Endometrial microvascular endothelial cells (primary cell): ENCODE measurements around the gene RELL1. TPM values are rescaled to one million over a fixed set of nuclear protein-coding genes. Genes with fewer than 3 reads are reported as not detected.

Source experiments
- in situ Hi-C: cut with HindIII; loops from 2 replicates; pipeline ENCODE4 v1.10.0; 2017; ENCODE audit warnings: low sequenced_read_pairs, low pct_unique_long_range_greater_than_20kb; ENCODE audit errors: inconsistent ontology term
- total RNA-seq: library from RNA; depleted of rRNA; stranded (reverse); fragments of >200 nt; gene quantifications from one replicate; pipeline ENCODE4 v1.2.3, GENCODE V29; 2015; ENCODE audit errors: inconsistent ontology term

The RELL1 gene
- total RNA-seq, 1 donor from 2014 or later = 214 TPM

DNA sequence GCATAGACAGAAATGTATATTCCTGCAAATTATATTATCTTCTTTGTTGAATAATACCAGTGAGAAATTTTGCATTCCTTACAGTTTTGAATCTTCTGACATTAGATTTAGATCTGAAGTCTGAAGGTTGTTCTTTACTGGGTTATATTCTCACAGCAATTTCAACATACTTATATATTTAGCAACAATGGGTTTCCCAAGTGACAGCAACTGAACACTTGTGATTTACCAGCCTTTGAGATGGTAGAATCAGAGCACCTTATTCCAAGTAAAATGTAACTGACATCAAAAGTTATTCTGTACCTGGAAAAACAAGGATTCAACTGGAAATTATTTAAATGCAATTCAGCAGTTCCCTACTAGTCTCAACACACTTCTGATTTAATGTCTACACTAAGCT is 66.0 kb downstream of the RELL1 start:
- in situ Hi-C loops = no loop called here

DNA sequence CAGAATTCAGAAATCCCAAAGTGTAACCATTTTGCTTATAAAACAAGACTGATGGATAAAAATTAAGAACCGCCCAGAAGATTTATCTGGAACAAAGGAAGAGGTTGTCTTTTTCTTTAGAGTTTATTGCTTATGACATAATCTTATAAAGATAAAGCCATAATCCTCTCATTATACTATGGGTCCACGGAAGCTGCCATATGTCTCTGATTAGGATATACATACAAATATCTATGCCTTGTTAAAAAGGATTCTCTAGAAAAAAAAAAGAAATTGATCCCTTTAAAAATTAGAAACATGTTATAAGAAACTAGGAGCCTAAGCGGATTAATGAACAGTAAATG is 70.5 kb downstream of the RELL1 start:
- in situ Hi-C loops = no loop called here

DNA sequence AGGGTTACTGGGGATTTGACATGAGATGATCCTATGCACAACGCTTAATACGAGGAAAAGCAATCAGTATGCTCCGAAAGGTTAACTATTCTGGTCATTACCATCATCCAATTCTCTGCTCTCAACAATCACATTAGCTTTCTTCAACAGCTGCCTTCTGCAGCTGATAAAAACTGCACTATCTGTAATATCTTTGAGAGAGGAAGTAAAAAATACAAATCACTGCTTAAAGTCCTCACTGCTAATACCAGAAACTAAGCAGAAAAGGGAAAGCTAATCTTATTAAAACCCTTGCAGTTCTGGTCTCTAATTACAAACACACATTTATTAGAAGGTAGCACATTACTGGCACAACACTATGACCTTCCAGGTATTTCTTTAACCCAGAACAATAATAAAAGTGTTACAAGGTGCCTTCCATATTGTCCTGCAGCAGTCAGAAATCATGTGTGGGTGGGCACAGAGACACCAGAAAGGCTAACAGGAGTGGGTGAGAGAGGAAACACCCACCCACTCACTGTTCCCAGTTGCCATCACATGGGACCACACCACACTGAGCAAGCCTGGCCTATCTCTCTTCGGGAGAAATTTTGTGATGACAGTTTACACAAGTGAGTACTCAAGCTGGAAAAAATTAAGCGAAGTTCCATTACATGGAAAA is 71.0 kb downstream of the RELL1 start:
- in situ Hi-C loops = no loop called here

DNA sequence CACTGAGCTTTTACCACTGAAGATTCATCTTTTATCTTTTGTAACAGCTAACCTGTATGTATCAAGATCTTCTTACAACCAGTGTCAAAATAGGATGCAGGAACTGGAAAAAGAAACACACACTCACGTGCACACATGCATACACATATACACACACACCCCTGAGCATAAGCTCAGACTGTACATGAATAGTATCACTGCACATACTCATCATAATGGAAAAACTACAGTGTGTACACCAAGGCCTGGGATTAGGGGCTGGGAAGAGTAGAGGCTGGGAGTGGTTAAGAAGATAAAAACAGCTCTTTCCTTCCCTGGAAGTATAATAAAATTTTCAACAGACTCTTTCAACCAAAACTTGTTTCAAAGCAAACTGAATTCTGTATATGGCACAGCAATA is 73.4 kb downstream of the RELL1 start:
- in situ Hi-C loops = no loop called here

DNA sequence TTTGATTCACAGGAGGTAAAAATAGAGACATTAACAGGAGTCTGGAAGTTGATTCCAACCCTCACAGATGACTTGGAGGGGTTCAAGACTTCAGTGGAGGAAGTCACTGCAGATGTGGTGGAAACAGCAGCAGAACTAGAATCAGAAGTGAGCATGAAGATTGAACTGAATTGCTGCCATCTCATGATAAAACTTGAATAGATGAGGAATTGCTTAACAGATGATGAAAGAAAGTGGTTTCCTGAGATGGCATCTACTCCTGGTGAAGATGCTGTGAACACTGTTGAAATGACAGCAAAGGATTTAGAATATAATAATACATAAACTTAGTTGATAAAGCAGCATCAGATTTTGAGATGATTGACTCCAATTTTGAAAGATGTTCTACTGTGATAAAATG is 76.5 kb downstream of the RELL1 start:
- in situ Hi-C loops = no loop called here

DNA sequence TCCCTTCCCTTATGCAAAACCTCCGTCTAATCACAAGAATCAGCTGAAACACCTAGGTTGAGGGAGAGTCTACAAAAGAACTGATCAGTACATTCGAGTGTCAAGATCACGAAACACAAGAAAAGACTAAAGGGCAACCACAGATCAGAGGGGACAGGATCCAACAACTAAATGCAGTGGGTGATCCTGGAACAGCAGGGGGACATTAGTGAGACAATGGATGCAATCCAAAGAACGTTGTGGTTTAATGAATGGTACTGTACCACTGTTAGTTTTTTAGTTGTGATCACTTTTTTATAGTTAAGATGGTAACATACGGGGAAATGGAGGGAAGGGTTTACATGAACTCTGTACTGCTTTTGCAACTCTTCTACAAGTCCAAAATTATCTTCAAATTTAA is 79.2 kb downstream of the RELL1 start:
- in situ Hi-C loops = no loop called here

GRCh38 chr4:37605843-37606565 is 80.2 kb downstream of the RELL1 start:
- in situ Hi-C loops = no loop called here

DNA sequence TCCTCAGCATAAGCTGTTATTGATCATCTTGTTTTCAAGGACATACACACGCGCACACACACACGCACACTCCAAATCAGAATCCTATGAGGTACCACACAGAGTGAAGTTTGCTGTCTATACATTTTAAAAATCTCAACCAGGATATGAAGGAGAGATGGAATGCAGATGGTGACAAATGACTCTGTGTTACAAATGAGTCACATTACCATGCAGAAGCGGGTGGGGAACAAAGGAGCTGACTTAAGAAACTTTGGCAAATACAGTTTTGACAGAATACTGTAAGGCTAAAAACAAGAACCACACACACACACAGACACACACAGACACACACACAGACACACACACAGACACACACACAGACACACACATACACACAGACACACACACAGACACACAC is 81.7 kb downstream of the RELL1 start:
- in situ Hi-C loops = no loop called here

- in situ Hi-C loops = no loop called here
Observed at GRCh38 chr4:37603711-37604110, 82.5 kb downstream of the RELL1 start.

DNA sequence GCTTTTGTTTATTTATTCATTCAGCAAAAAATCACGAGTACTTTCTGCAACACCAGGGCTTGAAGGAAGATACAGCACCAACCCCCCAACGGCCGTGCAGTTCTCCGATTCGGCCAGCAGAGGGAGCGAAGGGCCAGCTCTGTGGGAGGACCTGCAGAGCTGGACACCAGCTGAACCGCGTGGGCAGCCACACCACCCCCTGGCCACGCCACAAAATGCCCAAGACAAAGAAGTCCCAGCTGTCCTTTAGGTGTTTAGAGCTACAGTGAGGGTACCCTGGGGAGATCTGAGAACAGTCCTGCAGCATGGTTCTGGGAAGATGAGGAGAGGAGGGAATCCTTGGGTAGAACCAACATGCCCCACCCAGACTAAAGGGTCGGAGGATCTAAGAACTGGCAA is 83.1 kb downstream of the RELL1 start:
- in situ Hi-C loops = no loop called here

- in situ Hi-C loops = no loop called here
Observed at GRCh38 chr4:37602454-37603069, 83.6 kb downstream of the RELL1 start.

DNA sequence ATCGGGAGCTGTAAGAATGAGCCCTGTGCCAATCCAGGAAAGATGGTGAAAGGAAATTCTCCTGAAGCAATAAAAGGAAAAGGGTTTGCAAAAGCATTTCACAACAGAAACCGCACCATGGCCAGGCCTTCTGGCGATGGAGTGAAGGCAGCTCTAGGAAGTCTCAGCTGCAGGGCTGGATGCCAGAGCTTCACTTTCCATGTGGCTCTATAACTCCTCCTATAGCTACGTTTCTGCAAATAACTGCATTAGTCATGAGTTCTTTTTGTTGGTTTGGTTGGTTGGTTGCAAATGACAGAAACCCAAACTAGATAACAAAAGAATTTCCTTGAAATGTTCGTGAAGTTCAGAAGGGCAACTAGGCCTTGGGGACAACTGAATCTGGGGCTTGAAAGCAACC is 84.6 kb downstream of the RELL1 start:
- in situ Hi-C loops = no loop called here

GRCh38 chr4:37599092-37599790 is 86.9 kb downstream of the RELL1 start:
- in situ Hi-C loops = no loop called here

DNA sequence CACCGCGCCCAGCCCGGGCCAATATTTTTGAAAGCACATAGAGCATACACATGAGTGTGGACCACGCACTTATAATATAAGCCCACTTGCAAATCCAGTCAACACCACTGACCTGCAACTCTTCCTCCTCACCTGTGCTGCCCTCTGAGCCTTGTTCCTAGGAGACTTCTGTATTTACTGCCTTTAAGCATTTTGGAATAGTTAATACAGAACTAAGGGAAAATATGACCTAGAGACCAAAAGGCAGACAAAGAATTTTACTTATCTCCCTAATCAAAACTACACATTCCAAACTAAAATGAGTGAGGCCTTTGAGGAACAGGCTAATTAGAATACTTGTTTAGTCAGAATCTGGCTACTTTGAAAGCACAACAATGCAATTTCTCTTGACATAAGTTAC is 89.1 kb downstream of the RELL1 start:
- in situ Hi-C loops = no loop called here

GRCh38 chr4:37595875-37596680 is 90.1 kb downstream of the RELL1 start:
- in situ Hi-C loops = no loop called here

DNA sequence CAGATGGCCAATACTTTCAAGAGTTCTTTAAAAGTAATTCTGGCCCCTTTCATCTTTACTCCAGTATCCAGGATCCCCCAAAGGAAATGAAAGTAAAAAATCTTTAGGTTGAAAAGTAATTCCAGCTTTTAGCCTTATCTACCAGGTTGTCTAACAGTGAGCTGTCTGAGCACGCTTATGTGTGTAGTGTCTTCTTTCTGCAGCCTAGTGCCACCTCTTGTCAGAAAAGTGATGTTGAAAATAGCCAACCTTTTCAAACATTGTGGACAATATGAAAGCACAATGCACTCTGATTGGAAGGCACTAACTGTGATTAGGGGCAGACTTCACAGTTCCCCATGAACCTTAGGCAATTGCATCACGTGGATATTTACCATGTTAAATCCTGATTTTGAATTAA is 92.1 kb downstream of the RELL1 start:
- in situ Hi-C loops = no loop called here

GRCh38 chr4:37591349-37591748 is 94.8 kb downstream of the RELL1 start:
- in situ Hi-C loops = no loop called here

DNA sequence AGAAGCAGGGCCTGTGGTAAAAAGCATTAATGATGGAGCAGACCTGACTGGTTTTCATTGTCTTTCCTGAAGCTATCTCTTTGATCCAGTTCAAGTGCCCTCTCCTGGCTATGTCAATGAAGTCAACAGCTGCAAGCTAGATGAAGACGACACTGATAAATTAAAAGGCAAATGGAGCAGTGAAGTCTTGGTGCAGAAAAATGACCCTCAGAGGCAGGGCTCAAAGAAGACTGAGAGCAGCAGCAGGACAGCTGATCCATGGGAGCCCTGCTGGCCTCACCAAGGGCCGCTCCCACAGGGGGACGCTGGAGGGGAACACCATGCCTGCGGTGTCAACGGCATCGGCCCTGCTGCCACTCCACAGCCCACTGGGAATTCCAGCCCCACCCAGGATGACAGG is 96.2 kb downstream of the RELL1 start:
- in situ Hi-C loops = no loop called here

DNA sequence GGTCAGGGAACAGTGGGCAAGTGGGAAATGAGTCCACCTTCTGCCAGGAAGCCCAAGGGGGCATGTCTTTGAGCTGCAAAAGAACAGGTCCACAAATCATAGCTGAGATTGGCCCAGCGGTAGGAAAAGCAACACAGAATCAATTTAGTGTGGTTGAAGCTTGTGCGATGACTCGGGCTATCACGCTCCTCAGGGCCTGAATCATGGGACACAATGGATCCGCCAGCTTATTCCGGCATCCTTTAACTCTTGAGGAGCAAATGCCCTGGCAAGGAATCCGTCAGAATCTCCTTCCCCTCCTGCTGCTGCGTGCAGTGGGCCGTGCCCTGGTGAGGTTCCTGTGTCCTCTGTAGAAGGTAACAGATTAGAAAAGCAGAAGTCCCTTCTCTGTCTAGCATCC is 98.0 kb downstream of the RELL1 start:
- in situ Hi-C loops = no loop called here
